HG02970 (cell line): ENCODE measurements around the gene DAG1.

Source experiments
- ATAC-seq: cut with Tn5 transposase; IDR thresholded peaks from one replicate; pipeline ENCODE4 v1.9.1; 2021; ENCODE audit warnings: mild to moderate bottlenecking, moderate library complexity, moderate number of reproducible peaks; ENCODE audit not compliant: unreplicated experiment, low FRiP score

Gene DAG1

GRCh38 chr3:49539659-49540560 is 69.8 kb downstream of the DAG1 start:
- peak; percentile 87 for ATAC-seq

DNA sequence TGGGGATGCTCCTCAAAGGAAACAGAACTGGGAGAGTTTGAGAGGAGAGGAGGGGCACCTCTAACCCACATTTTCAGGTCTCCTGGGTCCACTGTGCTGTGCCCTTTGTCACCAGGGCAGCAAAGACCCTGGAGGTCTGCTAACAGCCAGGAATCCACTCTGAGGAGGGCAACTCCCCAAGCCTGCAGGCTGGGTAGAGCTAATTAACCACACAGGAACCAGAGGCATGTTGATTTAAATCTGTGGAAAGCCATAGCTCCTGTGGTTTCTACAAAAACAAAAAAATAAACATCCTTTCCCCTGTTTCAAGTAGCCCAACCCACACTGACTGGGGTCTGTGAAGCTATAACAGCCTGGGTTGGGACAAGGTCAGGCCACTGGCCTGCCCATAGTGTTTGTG is 82.0 kb downstream of the DAG1 start:
- ATAC-seq: no peak

GRCh38 chr3:49553324-49553691 is 83.2 kb downstream of the DAG1 start:
- ATAC-seq: no peak

DNA sequence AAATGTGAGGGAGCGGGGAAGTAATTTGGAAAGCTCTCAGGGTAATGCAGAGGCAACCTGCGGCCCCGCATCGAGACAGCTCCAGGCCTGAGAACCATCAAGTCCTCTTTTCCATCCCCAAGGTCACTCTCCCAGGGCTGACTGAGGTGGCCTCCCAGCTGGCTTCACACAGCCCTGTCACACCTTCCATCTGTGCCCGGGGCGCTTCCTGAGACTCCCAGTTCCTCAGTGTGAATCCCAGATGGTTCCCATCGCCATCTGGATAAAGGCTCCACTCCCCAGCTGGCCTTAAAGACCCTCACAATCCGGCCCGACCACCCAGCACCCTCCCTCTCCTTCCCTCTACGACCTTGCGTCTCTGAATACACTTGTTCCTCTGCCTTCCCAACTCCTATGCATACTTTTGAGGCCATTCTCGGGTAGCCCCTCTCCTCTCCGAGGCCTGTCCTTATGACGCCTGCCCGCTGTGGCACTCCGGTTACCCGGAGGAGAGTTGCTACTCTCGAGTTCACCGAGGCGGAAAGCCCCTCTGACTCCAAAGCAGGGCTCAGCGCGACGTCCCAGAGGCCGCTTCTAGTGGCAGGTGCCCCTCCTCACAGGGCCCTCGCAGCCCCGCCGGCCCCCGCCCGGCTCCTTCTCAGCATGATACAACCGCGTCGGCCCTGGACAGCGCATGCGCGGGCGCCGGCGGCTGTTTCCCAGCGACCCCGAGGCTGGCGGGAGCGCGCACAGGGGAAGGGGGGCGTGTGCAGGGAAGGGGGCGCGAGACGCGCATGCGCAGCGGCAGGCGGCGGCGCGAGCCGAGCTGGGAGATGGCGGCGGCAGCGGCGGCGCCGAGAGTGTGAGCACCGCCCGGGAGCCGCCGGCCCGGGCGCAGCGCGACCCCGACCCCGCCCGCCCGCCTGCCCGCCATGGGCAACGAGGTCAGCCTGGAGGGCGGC is 83.9 kb downstream of the DAG1 start, which contains the start of gene BSN:
Gene BSN (plus strand): TSS at position 786 of the 941 bp plus-strand sequence. CDS start 126 bp downstream, at position 912.
- ATAC-seq: peak; percentile 84

GRCh38 chr3:49554633-49555265 is 84.7 kb downstream of the DAG1 start:
- peak; percentile 65 for ATAC-seq

DNA sequence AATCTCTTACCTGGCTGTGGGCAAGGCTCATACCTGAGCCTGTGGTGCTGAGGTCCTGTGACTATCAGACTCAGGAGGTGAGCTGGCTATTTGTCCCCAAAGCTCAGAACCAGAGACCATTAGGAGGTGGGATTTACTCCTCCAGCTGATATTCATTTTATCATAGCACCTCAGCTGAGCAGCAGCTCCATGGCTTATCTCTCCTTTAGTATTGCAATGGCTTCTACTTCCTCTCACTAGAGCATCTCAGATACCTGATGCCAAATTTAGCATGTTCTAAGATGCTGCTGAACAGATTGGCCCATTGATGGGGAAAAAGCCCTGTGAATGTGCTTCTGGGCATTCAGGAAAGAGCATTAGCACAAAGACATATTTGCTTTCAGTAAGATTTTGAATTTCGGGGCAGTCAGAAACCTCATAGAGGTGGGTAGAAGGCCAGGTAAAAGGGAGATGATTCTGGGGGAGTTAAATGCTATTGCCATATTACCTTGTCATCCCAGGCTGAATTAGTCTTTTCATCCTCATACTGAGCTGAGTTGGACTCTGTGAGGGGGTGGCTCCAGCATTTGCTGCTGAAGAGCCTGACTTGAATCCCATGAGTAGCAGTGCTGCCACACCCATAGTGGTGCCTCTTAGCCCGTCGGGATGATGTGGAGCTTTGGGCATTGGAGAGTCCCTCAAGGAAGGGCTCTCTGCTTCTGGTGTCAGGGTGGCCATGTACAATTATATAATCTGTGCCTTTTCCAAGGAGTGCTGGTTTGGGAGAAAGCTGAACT is 86.6 kb downstream of the DAG1 start:
- no peak for ATAC-seq

DNA sequence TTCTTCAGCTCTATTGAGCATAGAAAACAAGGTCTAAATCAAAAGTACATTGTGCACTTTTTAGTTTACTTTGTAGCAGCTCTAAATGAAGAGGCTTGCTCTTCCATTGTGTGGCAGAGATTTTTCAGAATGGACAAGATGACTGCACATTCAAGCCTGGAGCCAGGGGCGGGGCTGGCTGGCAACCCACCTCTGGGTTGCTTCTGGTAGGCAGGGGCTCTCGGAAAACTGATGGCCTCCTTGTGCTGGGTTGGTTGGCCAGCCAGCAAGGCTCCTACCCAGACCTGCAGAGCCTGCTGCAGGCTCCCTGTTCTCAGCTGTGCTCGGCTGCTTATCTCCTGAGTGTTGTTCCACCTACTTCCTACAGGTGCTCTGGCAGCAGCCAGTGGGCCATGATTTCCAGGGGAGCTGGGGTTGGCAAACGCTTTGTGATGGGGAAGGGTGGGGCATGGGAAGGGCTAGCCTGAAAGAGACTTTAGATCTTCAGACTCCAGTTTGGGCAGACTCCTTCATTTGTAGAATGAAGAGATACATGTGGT is 93.0 kb downstream of the DAG1 start:
- ATAC-seq: no peak

- ATAC-seq: no peak
Measured at GRCh38 chr3:49563766-49564165, 93.7 kb downstream of the DAG1 start.

- no peak for ATAC-seq
Measured at GRCh38 chr3:49566312-49566711, 96.2 kb downstream of the DAG1 start.

DNA sequence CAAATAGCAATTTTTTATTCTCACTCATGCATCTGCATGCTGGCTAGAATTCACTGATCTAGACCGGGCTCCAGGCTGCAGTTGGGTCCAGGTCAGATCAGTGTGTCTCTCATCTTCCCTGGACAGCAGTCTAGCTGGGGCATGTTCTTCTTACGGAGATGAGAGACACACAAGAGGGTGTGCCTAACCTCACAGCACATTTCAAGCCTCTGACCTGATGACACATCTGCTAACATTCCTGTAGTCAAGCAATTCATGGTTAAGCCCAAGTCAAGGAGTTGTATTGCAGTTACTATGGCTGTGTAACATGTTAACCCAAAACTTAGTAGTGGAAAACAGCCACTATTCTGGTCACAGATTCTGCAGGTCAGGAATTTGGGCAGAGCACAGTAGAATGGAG is 97.3 kb downstream of the DAG1 start:
- no peak for ATAC-seq

DNA sequence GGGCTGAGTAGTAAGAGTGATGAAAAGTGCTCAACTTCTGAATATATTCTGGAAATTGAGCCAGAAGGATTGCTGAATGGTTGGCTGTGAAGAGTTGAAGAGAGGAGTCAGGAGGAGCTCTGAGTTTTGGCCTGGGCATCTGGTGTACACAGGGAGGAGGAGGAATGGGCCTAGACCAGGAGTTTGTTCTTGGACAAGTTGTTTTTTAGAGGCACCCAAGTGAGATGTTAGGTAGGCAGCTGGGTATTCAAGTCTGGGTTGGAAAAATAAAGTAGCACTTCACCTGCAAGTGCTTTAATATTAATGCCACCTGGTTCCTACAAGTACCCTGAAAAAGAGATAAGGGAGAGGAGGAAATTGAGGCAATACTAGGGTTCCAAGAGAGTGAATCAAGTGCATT is 98.9 kb downstream of the DAG1 start:
- ATAC-seq: no peak

DNA sequence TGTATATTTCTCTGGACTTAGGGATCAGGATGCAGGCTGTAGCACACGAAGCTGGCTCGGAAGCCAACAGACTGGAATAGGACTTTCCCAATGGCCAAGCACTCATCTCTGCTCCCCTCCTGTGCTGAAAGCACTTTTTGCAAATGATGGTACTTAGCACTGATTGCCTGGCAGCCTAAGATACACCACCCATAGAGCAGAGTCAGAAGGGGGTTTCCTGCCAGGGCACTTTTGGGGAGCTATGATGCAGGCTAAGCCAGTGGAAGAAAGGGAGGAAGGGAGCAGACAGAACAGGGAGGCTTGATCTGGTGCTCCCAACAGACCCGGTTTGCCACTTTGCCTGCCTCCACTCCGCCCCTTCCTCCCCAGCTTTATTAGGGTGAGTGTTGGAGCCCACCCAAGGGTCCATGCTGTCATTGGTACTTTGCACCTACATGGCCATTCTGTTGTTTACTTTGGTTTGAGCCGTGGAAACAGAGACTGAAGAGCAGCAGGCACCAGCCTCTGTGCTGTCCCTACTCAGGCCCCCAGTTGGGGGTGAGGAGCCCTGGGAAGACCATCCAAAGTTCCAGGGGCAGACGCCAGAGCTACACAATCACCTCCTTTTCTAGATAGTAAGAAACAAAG is 100.1 kb downstream of the DAG1 start:
- no peak for ATAC-seq

DNA sequence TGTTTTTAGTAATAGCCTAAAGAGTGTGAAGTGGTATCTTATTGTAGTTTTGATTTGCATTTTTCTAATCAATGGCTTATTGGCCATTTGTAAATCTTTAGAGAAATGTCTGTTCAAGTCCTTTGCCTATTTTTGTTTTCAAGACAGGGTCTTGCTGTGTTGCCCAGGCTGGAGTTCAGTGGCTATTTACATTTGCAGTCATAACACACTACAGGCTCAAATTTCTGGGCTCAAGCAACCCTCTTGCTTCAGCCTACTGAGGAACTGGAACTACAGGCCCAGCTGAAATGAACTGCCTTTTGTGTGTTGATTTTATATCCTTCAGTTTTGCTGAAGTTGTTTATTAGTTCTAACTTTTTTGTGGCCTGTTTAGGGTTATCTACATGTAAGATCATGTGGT is 112.1 kb downstream of the DAG1 start:
- ATAC-seq: no peak
